ENCODE measurements around the gene ATP11A. TPM values are rescaled to one million over a fixed set of nuclear protein-coding genes. Genes with fewer than 3 reads are reported as not detected.
A peak's percentile ranks its signal among the peaks of the same experiment; 100 is the strongest.

The ATP11A gene
- total and polyA plus RNA-seq, 9 of the 15 experiments (the other 6 are each of a cell fraction or from before 2014, with no cell fraction given): 0.38 to 34.2 (median 4.2) TPM

DNA sequence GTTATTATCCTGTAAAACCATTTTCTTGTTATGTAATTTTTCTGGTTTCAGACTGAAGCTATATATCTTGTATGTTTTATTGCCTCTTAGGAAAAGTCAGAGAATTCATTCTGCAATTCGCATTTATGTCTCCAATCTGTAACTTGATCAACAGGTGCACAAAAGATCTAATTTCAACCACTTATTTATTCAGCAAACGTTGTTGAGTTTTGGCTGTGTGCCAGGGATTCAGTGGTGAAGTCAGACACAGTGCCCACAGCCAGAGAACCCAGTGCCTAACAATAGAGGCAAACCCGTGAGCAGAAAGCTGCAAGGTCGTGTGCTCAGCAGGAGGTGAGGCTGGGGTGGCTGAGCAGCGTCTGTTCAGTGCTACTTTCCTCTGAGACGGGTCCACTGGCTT is 159.7 kb downstream of the ATP11A start:
- 76% methylated on average over 5 of the region's 6 CpGs for WGBS (ENCODE audit: insufficient coverage, low coverage, missing lambda C conversion rate)
- Histone ChIP-seq H3K4me1 (replicated peaks in 1 of 2; ENCODE audit: control insufficient read depth in 2 of 2, insufficient read depth in 2 of 2, low read length in 2 of 2) (peaks cover 0 to 3% of the 10 kb centered on the region in 2 experiments; a peak in 1 of 5 replicates), H3K36me3 (ENCODE audit: control insufficient read depth, insufficient read depth, low read length) (peaks cover 27% of the 10 kb centered on the region; the same call in 2 of the 3 replicates), H3K4me2 (ENCODE audit: insufficient read depth, low read length) (no peak overlapping the region), H3K27me3 (ENCODE audit: control insufficient read depth in 2 of 2, insufficient read depth in 2 of 2, low read length in 2 of 2) (no peaks in the 10 kb centered on the region), H4K20me1 (replicated peaks; ENCODE audit: control insufficient read depth, insufficient read depth, low read length) (no peaks in the 10 kb centered on the region), H3K4me3 (no peak overlapping the region), H3K79me2 (ENCODE audit: control insufficient read depth, insufficient read depth, low read length) (no peaks in the 10 kb centered on the region), H3K9me1 (ENCODE audit: control insufficient read depth, insufficient read depth, low read length) (no peaks in the 10 kb centered on the region), H3K9me3 (replicated peaks; ENCODE audit: control insufficient read depth, insufficient read depth, low read depth, low read length) (0 out of 2 replicates have a peak, but pooled peaks cover 2% of the 10 kb centered on the region), H2AFZ (ENCODE audit: low read depth, low read length) (no peak overlapping the region), H3K9ac (ENCODE audit: insufficient read depth in 1 of 2, low read depth in 2 of 2, low read length in 2 of 2) (no peak overlapping the region), H3K27ac (ENCODE audit: extremely low read depth, low read depth, low read length) (no peak overlapping the region)
- ChIA-PET POLR2A (no interaction called here), CTCF (ENCODE audit: low intra/inter-chr PET ratio) (no interaction called here)
- intact Hi-C loops (cut with micrococcal nuclease): no loop called here
- TF ChIP-seq NFIX (CRISPR knock-in tag; IDR thresholded peaks at IDR 0.05; ENCODE audit: low read depth): peak; percentile 67
- TF ChIP-seq NFIC (IDR thresholded peaks at IDR 0.05): peak; percentile 88
- no peak for TF ChIP-seq CHD2 (IDR thresholded peaks at IDR 0.05; ENCODE audit: low read depth, low read length)
- TF ChIP-seq ZNF76 (CRISPR knock-in tag; IDR thresholded peaks at IDR 0.05; ENCODE audit: borderline replicate concordance): no peak
- TF ChIP-seq POLR2AphosphoS5 (IDR thresholded peaks at IDR 0.05; ENCODE audit: control insufficient read depth, insufficient read depth, low read depth, low read length): no peak
- TF ChIP-seq, protein P1, sequence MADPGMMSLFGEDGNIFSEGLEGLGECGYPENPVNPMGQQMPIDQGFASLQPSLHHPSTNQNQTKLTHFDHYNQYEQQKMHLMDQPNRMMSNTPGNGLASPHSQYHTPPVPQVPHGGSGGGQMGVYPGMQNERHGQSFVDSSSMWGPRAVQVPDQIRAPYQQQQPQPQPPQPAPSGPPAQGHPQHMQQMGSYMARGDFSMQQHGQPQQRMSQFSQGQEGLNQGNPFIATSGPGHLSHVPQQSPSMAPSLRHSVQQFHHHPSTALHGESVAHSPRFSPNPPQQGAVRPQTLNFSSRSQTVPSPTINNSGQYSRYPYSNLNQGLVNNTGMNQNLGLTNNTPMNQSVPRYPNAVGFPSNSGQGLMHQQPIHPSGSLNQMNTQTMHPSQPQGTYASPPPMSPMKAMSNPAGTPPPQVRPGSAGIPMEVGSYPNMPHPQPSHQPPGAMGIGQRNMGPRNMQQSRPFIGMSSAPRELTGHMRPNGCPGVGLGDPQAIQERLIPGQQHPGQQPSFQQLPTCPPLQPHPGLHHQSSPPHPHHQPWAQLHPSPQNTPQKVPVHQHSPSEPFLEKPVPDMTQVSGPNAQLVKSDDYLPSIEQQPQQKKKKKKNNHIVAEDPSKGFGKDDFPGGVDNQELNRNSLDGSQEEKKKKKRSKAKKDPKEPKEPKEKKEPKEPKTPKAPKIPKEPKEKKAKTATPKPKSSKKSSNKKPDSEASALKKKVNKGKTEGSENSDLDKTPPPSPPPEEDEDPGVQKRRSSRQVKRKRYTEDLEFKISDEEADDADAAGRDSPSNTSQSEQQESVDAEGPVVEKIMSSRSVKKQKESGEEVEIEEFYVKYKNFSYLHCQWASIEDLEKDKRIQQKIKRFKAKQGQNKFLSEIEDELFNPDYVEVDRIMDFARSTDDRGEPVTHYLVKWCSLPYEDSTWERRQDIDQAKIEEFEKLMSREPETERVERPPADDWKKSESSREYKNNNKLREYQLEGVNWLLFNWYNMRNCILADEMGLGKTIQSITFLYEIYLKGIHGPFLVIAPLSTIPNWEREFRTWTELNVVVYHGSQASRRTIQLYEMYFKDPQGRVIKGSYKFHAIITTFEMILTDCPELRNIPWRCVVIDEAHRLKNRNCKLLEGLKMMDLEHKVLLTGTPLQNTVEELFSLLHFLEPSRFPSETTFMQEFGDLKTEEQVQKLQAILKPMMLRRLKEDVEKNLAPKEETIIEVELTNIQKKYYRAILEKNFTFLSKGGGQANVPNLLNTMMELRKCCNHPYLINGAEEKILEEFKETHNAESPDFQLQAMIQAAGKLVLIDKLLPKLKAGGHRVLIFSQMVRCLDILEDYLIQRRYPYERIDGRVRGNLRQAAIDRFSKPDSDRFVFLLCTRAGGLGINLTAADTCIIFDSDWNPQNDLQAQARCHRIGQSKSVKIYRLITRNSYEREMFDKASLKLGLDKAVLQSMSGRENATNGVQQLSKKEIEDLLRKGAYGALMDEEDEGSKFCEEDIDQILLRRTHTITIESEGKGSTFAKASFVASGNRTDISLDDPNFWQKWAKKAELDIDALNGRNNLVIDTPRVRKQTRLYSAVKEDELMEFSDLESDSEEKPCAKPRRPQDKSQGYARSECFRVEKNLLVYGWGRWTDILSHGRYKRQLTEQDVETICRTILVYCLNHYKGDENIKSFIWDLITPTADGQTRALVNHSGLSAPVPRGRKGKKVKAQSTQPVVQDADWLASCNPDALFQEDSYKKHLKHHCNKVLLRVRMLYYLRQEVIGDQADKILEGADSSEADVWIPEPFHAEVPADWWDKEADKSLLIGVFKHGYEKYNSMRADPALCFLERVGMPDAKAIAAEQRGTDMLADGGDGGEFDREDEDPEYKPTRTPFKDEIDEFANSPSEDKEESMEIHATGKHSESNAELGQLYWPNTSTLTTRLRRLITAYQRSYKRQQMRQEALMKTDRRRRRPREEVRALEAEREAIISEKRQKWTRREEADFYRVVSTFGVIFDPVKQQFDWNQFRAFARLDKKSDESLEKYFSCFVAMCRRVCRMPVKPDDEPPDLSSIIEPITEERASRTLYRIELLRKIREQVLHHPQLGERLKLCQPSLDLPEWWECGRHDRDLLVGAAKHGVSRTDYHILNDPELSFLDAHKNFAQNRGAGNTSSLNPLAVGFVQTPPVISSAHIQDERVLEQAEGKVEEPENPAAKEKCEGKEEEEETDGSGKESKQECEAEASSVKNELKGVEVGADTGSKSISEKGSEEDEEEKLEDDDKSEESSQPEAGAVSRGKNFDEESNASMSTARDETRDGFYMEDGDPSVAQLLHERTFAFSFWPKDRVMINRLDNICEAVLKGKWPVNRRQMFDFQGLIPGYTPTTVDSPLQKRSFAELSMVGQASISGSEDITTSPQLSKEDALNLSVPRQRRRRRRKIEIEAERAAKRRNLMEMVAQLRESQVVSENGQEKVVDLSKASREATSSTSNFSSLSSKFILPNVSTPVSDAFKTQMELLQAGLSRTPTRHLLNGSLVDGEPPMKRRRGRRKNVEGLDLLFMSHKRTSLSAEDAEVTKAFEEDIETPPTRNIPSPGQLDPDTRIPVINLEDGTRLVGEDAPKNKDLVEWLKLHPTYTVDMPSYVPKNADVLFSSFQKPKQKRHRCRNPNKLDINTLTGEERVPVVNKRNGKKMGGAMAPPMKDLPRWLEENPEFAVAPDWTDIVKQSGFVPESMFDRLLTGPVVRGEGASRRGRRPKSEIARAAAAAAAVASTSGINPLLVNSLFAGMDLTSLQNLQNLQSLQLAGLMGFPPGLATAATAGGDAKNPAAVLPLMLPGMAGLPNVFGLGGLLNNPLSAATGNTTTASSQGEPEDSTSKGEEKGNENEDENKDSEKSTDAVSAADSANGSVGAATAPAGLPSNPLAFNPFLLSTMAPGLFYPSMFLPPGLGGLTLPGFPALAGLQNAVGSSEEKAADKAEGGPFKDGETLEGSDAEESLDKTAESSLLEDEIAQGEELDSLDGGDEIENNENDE (IDR thresholded peaks at IDR 0.05; ENCODE audit: low read depth, low read length): no peak
- TF ChIP-seq ZFPM2 (CRISPR knock-in tag; IDR thresholded peaks at IDR 0.05): no peak
- TF ChIP-seq NR3C1 (CRISPR knock-in tag; IDR thresholded peaks at IDR 0.05): no peak
- TF ChIP-seq CHCHD3 (CRISPR knock-in tag; IDR thresholded peaks at IDR 0.05): no peak
- ATAC-seq (no peak), FAIRE-seq (no peak), DNase-seq (ENCODE audit: extremely low read depth in 1 of 4, low spot score in 3 of 4) (no peak)
- in situ Hi-C loops (cut with MboI): no loop called here
- no TSS peak for BruUV-seq (replicated peaks)
